Naive thymus-derived CD8-positive, alpha-beta T cell (primary cell): ENCODE results near the gene C20orf141. TPM values are rescaled to one million over a fixed set of nuclear protein-coding genes. Genes with fewer than 3 reads are reported as not detected.
A peak's percentile ranks its signal among the peaks of the same experiment; 100 is the strongest.
"Not testable (repeated sequence)": the region's sequence is repeated elsewhere in the genome, so short reads cannot be mapped to it uniquely, and the experiment has no call there.

Experiments
- ATAC-seq, 2 donors: fragments of 150-1000 bp; cut with Tn5 transposase in 1 of 2; sonication (Bioruptor Pico), chemical (Tn5 transposase) in 1 of 2; 1 replicate in 1 of 2; 2 replicates in 1 of 2; pipeline ENCODE4 v1.10.0; 2021; ENCODE audit warnings: mild to moderate bottlenecking in 2 of 2, moderate library complexity in 2 of 2
- POLR2A ChIA-PET: fragments of 350-600 bp; sonication (Branson Sonifier 250); formaldehyde crosslinking; loops from one replicate; lab custom pipeline; 2021; ENCODE audit warnings: antibody characterized with exemption; lab: Charles Lee
- DNase-seq, 10 donors: peaks; one replicate each; pipeline versions ENCODE4 v3.0.0 to v3.0.0-alpha.2; 2020 to 2022
- H3K27ac Mint-ChIP-seq, 10 donors: one replicate each; pipeline ENCODE4 v1.8.0; 2020 to 2022; ENCODE audit warnings: mild to moderate bottlenecking in 10 of 10, mixed read lengths in 10 of 10, moderate library complexity in 4 of 10, inconsistent platforms in 1 of 10
- H3K27me3 Mint-ChIP-seq, 5 donors: one replicate each; pipeline ENCODE4 v1.8.0; 2021 to 2022; ENCODE audit warnings: mixed read lengths in 5 of 5
- H3K36me3 Mint-ChIP-seq, 3 donors: one replicate each; pipeline ENCODE4 v1.8.0; 2020 to 2022; ENCODE audit warnings: mixed read lengths in 3 of 3, mild to moderate bottlenecking in 2 of 3, inconsistent platforms in 1 of 3
- H3K4me1 Mint-ChIP-seq, 4 donors: one replicate each; pipeline ENCODE4 v1.8.0; 2021 to 2022; ENCODE audit warnings: mixed read lengths in 4 of 4
- H3K4me3 Mint-ChIP-seq, 10 donors: one replicate each; pipeline ENCODE4 v1.8.0; 2020 to 2022; ENCODE audit warnings: mild to moderate bottlenecking in 10 of 10, mixed read lengths in 10 of 10, moderate library complexity in 6 of 10, inconsistent platforms in 1 of 10
- H3K9me3 Mint-ChIP-seq, 9 donors: one replicate each; pipeline ENCODE4 v1.8.0; 2020 to 2022; ENCODE audit warnings: mixed read lengths in 9 of 9, mild to moderate bottlenecking in 3 of 9, inconsistent platforms in 1 of 9, moderate library complexity in 1 of 9
- polyA plus RNA-seq, 3 donors: library from polyadenylated mRNA; unstranded; fragments of 300-500 nt; fragmentation: Illumina TruSeq; gene quantifications; one replicate each; pipeline ENCODE4 v1.2.3, GENCODE V29; 2021
- total RNA-seq, 8 experiments: library from RNA in 2 of 8; stranded (reverse) in 2 of 8; gene quantifications; one replicate each; pipeline ENCODE4 v1.2.3 and lab custom pipeline; 2021 to 2026

C20orf141 gene
- total and polyA plus RNA-seq, 5 experiments from 2014 or later = not detected

DNA sequence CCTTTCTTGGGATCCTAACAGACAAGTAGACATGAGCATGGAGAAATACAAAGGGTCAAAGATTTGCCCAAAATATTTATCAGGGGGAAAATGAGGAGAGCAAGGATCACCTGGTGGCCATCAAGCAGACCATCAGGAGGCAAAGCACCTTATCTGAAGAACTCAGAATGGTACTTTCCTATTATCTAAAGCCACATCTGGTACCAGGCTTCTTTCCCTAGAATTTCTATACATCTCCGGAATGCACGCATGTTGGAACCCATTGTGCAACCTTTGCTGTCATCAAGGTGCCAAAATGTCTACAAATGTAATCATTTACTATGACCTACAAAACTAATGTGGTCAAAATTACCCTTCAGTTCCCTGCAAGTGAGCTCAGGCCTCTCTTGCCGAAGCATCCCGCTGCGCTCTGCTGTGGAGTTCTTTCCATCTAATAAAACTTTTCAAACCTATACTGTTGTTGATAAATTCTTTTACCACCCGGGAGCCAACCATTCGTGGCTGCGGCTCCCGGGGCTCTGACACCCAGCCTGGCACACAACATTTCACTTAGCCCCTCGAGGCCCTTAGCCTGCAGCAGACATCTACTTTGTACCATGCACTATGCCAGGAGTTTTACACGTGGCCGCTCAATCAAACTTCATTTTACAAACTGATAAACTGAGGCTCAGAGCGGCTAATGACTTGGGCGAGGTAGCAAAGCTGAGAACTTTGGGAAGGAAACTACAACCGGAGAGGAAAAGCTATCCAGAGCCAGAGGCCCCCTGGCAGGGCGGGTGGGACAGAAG lies 10.6 kb upstream of the C20orf141 start:
- peaks cover 21 to 25% (median 22%) of the 10 kb centered on the region in 4 donors for H3K4me1 Mint-ChIP-seq
- peak overlapping the region in 1 of 10 donors; percentile 10 for H3K27ac Mint-ChIP-seq
- ATAC-seq (no peak), DNase-seq (no peak)
- POLR2A ChIA-PET = no interaction called here
- H3K36me3 Mint-ChIP-seq = peaks cover 0 to 6% (median 0%) of the 10 kb centered on the region in 3 donors
- peaks cover 0 to 3% (median 0%) of the 10 kb centered on the region in 9 donors for H3K9me3 Mint-ChIP-seq
- H3K27me3 Mint-ChIP-seq = peaks cover 40 to 77% (median 62%) of the 10 kb centered on the region in 5 donors
- no peak overlapping the region for H3K4me3 Mint-ChIP-seq

GRCh38 chr20:2804852-2805688 lies 9.7 kb upstream of the C20orf141 start:
- POLR2A ChIA-PET = no interaction called here
- Mint-ChIP-seq H3K4me1 (peaks cover 13 to 17% (median 14%) of the 10 kb centered on the region in 4 donors), H3K36me3 (no peaks in the 10 kb centered on the region), H3K27ac (no peak overlapping the region), H3K9me3 (peaks cover 0 to 3% (median 0%) of the 10 kb centered on the region in 9 donors), H3K27me3 (peaks cover 33 to 68% (median 55%) of the 10 kb centered on the region in 5 donors), H3K4me3 (no peak overlapping the region)
- no peak for DNase-seq
- no peak for ATAC-seq

DNA sequence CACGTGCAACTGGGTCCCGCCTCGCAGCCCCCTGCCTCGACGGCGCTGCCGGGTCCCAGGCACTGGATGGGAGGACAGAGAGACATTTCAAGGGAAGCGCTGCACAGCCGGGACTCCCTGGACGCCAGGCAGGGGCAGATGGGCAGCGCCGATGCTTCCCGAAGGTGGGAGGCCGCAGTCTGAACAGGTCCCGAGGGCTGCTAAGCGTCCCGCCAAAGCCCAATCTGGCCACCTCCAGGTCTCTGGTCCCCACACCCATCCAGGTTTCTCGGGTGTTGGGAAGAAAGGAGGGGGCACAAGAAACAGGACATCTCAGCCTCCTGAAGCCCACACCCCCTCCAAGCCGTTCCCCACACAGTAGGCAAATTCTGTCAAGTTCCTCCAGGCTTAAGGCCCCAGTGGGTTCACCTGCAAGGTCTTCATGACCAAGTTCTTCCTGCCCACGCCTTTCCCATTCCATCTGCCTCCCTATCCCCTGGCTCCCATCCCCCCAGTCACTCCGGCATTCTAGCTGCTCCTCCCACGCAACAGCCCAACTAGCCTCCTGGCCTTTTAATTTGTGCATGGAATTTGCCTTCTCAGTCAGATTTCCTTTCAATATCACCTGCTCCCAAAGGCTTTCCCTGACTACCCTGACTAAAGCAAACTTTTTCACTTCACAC lies 9.0 kb upstream of the C20orf141 start:
- H3K36me3 Mint-ChIP-seq = no peaks in the 10 kb centered on the region
- POLR2A ChIA-PET = interaction anchor here (0.6 kb wide), 1 partner anchor 265 kb away, joined by 3 read pairs; no protein-coding TSS in a partner anchor
- no peak for DNase-seq
- peaks cover 0 to 3% (median 0%) of the 10 kb centered on the region in 9 donors for H3K9me3 Mint-ChIP-seq
- no peak overlapping the region for H3K4me3 Mint-ChIP-seq
- H3K27me3 Mint-ChIP-seq = peaks cover 31 to 64% (median 51%) of the 10 kb centered on the region in 5 donors
- no peak for ATAC-seq
- H3K27ac Mint-ChIP-seq = no peak overlapping the region
- H3K4me1 Mint-ChIP-seq = peaks cover 8 to 13% (median 10%) of the 10 kb centered on the region in 4 donors

DNA sequence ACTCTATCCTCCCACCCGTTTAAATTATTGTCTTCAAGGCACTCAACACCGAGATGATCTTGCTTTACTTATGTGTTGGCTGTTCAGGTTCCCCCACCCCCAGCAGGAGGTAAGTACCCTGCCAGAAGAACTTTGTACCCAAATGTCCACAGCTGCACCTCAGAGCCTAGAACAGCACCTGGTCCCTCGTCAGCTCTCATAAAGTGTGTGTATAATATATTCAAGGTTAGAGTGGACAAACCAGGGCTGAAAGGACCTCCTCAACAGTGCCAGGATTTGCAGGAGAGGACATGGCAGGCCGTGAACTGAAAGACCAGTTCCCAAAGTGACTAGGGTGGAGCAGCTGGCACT lies 8.5 kb upstream of the C20orf141 start:
- no peak overlapping the region for H3K4me3 Mint-ChIP-seq
- peaks cover 2 to 8% (median 5%) of the 10 kb centered on the region in 4 donors for H3K4me1 Mint-ChIP-seq
- H3K36me3 Mint-ChIP-seq = no peaks in the 10 kb centered on the region
- H3K27ac Mint-ChIP-seq = no peak overlapping the region
- H3K9me3 Mint-ChIP-seq = peaks cover 0 to 4% (median 0%) of the 10 kb centered on the region in 9 donors
- POLR2A ChIA-PET = no interaction called here
- H3K27me3 Mint-ChIP-seq = peaks cover 31 to 64% (median 47%) of the 10 kb centered on the region in 5 donors
- DNase-seq = no peak
- no peak for ATAC-seq

GRCh38 chr20:2807019-2807418 lies 7.8 kb upstream of the C20orf141 start:
- Mint-ChIP-seq H3K9me3 (peaks cover 0 to 8% (median 2%) of the 10 kb centered on the region in 9 donors), H3K4me1 (peaks cover 0 to 5% (median 2%) of the 10 kb centered on the region in 4 donors), H3K4me3 (no peak overlapping the region), H3K27ac (no peak overlapping the region), H3K27me3 (peaks cover 30 to 61% (median 49%) of the 10 kb centered on the region in 5 donors), H3K36me3 (peaks cover 0 to 3% (median 3%) of the 10 kb centered on the region in 3 donors)
- POLR2A ChIA-PET = interaction anchor here (0.7 kb wide), 1 partner anchor 44 kb away, joined by 3 read pairs; no protein-coding TSS in a partner anchor
- ATAC-seq (no peak), DNase-seq (no peak)

- peaks cover 0 to 10% (median 8%) of the 10 kb centered on the region in 3 donors for H3K36me3 Mint-ChIP-seq
- H3K9me3 Mint-ChIP-seq = peaks cover 0 to 15% (median 9%) of the 10 kb centered on the region in 9 donors
- POLR2A ChIA-PET, H3K4me3 Mint-ChIP-seq, ATAC-seq, DNase-seq, H3K4me1 Mint-ChIP-seq, H3K27ac Mint-ChIP-seq: not testable (repeated sequence)
- peaks cover 26 to 61% (median 44%) of the 10 kb centered on the region in 5 donors for H3K27me3 Mint-ChIP-seq
Measured at GRCh38 chr20:2807929-2808328, 6.9 kb upstream of the C20orf141 start.

DNA sequence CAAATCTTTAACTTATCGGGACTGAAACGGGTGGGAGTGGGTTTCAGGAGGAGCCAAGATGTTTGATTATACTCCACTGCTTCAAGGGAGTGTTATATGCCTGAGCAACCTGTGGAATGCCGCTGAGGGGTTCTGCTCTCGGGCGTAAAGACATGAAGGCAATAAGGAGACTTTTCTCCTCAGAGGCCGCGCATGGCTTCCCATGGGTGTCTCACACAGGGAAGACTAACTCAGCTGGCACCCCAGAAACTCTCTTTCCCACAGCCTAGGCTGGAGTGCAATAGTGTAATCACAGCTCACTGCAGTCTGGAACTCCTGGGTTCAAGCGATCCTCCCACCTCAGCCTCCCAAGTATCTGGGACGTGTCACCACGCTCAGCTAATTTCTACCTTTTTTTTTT lies 5.1 kb upstream of the C20orf141 start:
- peaks cover 0 to 14% (median 10%) of the 10 kb centered on the region in 3 donors for H3K36me3 Mint-ChIP-seq
- DNase-seq = no peak
- POLR2A ChIA-PET = no interaction called here
- H3K27ac Mint-ChIP-seq = no peak overlapping the region
- peaks cover 0 to 5% (median 2%) of the 10 kb centered on the region in 4 donors for H3K4me1 Mint-ChIP-seq
- H3K9me3 Mint-ChIP-seq = peaks cover 0 to 20% (median 10%) of the 10 kb centered on the region in 9 donors
- peaks cover 19 to 52% (median 43%) of the 10 kb centered on the region in 5 donors for H3K27me3 Mint-ChIP-seq
- ATAC-seq = no peak
- no peak overlapping the region for H3K4me3 Mint-ChIP-seq

- Mint-ChIP-seq H3K27ac (no peak overlapping the region), H3K36me3 (peaks cover 0 to 14% (median 10%) of the 10 kb centered on the region in 3 donors), H3K4me1 (peaks cover 0 to 6% (median 2%) of the 10 kb centered on the region in 4 donors), H3K27me3 (peaks cover 14 to 39% (median 28%) of the 10 kb centered on the region in 5 donors), H3K4me3 (no peak overlapping the region), H3K9me3 (peaks cover 0 to 20% (median 10%) of the 10 kb centered on the region in 9 donors)
- no peak for ATAC-seq
- no peak for DNase-seq
- POLR2A ChIA-PET = interaction anchor here (0.8 kb wide), 1 partner anchor 28 kb away, joined by 3 read pairs; no protein-coding TSS in a partner anchor
Measured at GRCh38 chr20:2812189-2812588, 2.6 kb upstream of the C20orf141 start.

GRCh38 chr20:2814076-2814475 lies 711 bp upstream of the C20orf141 start:
- Mint-ChIP-seq H3K27me3 (peaks cover 11 to 26% (median 23%) of the 10 kb centered on the region in 5 donors), H3K4me1 (peaks cover 0 to 7% (median 3%) of the 10 kb centered on the region in 4 donors), H3K9me3 (peaks cover 0 to 17% (median 10%) of the 10 kb centered on the region in 9 donors), H3K36me3 (peaks cover 0 to 14% (median 10%) of the 10 kb centered on the region in 3 donors), H3K27ac (peak overlapping the region in 2 of 10 donors; percentile 11 to 60), H3K4me3 (no peak overlapping the region)
- DNase-seq (no peak), ATAC-seq (no peak)
- POLR2A ChIA-PET = no interaction called here

GRCh38 chr20:2815242-2815900 lies 584 bp downstream of the C20orf141 start:
- DNase-seq (no peak), ATAC-seq (no peak)
- Mint-ChIP-seq H3K4me1 (peaks cover 0 to 12% (median 10%) of the 10 kb centered on the region in 4 donors), H3K27me3 (peaks cover 9 to 34% (median 27%) of the 10 kb centered on the region in 5 donors), H3K27ac (peak overlapping the region in 2 of 10 donors; percentile 8 to 52), H3K4me3 (no peak overlapping the region), H3K9me3 (peaks cover 0 to 16% (median 10%) of the 10 kb centered on the region in 9 donors), H3K36me3 (peaks cover 0 to 14% (median 10%) of the 10 kb centered on the region in 3 donors)
- POLR2A ChIA-PET = no interaction called here

- POLR2A ChIA-PET = no interaction called here
- H3K36me3 Mint-ChIP-seq = peaks cover 0 to 14% (median 10%) of the 10 kb centered on the region in 3 donors
- ATAC-seq = no peak
- peak within 1 kb of the TSS in 1 of 10 donors; percentile 31 for H3K27ac Mint-ChIP-seq
- H3K4me3 Mint-ChIP-seq = no peak within 1 kb of the TSS
- H3K9me3 Mint-ChIP-seq = peaks cover 0 to 16% (median 10%) of the 10 kb centered on the region in 9 donors
- peaks cover 0 to 15% (median 14%) of the 10 kb centered on the region in 4 donors for H3K4me1 Mint-ChIP-seq
- DNase-seq = peak in 1 of 10 donors; percentile 36
- H3K27me3 Mint-ChIP-seq = peaks cover 7 to 38% (median 27%) of the 10 kb centered on the region in 5 donors
Measured at GRCh38 chr20:2816030-2816582, 1.3 kb downstream of the C20orf141 start, which contains the start of gene TMEM239. Gene TMEM239, plus strand, starts transcription at chr20:2816364. Its CDS starts 191 bp downstream, at chr20:2816555.
